MV-4-11 (cell line): ENCODE measurements around the gene CNNM3.
"Not testable (repeated sequence)": the region's sequence is repeated elsewhere in the genome, so short reads cannot be mapped to it uniquely, and the experiment has no call there.

Experiments used
- DNase-seq: peaks from one replicate; lab custom pipeline; 2025; lab: John Stamatoyannopoulos, UW

CNNM3 gene

DNA sequence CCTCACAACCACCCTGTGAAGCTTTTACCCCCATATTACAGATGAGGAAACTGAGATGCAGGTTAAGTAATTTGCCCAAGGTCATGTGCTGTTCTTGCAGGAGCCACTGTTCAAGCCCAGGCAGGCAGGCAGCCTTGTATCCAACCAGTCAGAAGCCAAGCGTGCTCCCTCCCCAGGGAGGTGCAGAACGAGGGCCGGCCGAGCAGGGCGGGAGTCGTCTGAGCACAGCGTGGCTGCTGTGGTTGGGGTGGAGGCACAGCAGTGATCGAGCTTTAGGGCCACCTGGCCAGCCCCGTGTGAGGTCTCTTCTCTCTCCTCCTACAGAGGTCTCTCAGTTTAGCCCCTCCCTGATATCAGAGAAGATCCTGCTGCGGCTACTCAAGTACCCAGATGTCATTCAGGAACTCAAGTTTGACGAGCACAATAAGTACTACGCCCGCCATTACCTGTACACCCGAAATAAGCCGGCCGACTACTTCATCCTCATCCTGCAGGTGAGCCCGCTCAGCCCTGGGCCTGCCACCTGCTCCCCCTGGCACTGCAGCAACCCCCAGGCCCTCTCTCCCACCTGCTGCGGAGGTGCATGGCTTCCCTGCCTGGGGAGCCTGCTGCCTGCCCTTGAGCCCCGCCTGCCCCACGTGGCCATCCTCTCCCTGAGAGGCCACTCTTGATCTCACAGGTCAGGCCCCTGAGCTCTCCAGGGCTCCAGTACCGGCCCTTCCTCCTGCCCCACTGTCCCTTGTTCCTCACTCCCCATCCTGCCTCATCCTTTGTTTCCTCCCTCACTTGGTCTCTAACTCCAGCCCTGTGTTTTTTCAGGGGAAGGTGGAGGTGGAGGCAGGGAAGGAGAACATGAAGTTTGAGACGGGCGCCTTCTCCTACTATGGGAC is 17.1 kb upstream of the CNNM3 start:
- no peak for DNase-seq

DNA sequence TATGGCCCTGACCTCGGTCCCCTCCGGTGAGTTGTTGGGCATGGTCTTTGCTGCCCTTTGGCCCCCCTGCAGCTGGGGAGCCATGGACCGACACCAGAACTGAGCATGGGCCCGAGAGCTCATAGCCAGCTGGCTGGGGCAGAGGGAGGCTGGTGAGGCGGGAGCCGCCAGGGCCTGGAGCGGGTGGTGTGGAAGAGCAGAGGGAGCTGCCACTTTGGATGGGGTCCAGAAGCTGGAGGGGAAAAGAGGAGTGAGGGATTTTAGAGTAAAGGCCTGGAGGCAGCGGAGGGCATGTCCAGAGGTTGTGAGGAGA is 16.5 kb upstream of the CNNM3 start:
- DNase-seq: no peak

DNA sequence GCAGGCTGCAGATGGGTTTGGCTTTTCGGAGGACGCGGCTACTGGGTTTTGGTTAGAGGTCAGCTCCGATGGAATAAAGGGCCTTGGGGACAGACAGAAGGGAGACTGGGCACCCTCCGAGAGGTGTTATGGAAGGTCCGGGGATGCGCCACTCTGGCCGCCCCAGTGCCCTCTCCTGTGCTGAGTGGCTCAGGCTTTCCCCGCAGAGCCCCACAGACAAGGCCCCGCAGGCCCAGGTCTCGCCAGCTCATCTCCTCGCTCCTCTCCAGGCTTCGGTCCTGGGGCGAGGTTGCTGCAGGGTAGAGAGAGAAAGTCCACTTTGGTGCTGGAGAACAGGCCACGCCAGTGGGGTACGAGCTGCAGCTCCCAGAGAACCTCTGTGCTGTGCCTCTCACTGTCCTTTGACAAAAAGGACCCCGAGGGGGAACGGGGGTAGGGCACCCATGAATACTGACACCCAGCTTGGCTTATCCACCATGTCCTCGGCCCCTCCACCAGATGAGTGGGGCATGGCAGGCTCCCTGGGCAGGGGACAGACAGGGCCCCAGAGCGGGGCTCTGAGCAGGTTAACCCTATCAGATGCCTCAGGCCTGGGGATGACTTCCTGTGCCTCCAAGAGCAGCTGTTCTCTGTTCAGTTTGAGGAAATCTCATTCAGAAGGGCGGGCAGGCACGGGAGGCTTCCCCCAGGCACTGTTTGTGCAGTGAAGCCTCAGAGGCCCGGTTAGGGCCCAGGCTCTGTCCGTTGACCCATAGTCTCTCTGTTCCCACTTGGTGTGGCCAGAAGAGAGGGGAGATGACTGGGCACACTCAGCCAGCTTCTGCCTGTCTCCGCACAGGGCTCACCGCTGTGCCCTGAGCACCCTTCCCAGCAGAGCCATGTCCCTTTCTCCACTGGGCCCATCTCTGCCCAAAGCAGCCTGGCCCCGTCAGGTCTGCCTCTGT is 15.7 kb upstream of the CNNM3 start:
- DNase-seq: no peak

DNA sequence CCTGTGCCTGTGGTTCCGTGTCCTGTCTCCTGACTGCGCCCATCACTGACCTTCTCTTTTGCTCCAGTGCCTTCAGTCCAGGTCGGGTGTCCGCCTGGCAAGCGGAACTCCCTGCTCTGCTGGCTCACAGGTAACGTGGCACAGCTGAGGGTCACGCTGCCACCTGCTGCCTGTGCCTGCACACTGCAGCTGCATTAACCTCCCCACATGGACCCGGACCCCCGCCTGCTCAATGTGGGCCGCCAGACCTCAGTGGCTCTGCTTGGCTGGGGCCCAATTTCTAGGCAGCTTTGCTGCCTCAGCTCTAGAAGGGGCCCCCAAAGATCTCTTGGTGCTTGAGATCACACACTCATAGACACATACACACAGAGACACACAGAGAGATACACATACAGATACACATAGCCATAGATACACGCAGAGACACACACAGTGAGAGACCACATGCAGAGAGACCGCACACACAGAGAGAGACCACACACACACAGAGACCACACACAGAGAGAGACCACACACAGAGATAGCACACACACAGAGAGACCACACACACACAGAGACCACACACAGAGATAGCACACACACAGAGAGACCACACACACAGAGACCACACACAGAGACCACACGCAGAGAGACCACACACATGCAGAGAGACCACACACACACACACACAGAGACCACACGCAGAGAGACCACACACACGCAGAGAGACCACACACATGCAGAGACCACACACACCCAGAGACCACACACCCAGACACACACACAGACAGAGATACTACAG is 14.9 kb upstream of the CNNM3 start:
- DNase-seq: no peak

DNA sequence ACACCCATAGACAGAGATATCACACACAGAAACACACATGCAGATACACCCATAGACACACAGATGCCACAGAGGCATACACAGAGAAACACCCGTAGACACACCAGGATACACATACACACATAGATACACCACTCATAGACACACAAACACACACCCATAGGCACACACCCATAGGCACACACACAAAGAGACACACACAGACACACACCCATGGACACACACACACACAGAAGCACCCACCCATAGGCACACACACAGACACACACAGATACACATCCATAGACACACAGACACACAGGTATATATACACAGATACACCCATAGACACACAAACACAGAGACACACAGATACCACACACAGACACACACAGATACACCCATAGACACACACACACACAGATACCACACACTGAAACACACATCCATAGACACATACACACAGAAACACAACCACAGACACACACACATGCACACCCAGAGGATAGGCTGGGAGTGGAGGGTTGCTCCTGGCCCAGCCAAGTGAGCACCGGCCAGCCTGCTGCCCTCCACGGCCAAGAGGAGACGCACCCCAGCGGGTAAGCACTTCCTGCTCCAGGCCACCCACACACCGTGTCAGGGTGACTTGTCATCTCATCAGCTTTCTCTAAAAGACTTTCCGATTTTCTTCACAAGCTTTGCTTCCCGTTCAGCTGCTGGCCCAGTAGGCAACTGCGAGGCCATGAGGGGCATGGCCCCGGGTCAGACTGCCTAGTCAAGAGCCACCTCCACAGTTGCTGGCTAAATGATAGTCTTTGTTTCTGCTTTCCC is 14.1 kb upstream of the CNNM3 start:
- no peak for DNase-seq

DNA sequence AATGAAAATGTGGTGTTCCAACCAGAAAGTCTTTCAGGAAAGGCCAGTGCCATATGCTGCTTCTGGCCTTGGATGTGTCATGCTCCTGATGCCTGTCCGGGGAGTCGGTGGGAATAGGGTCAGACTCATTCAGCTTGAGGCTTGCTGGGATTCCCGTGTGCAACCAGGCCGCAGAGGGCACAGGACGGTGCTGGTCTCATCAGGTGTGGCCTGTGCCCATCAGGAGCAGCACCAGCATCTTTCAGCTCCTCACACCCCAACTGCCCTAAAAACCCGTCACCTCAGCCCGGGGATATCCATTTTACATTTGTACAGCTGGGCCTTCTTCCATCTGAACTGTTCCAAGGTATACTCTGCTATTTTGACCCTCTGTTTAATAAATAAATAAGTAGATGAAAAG is 13.3 kb upstream of the CNNM3 start:
- no peak for DNase-seq

DNA sequence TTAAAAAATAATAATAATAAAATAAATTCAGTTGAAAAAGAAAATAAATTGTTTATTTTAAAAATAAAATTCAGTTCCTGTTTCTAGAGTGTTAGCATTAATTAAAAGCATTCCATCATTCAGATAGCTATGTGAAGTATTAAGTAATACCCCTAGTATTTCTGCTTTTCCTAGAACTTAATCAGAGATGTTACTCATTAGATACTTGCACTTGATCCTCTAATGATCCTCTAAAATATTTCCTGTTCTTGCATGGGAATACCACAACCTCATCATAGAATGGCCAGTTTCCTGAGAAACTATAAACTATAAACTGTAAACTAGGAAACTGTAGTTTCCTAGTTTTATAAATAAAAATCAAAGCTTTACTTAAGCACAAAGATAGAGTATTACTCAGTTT is 11.1 kb upstream of the CNNM3 start:
- no peak for DNase-seq

DNA sequence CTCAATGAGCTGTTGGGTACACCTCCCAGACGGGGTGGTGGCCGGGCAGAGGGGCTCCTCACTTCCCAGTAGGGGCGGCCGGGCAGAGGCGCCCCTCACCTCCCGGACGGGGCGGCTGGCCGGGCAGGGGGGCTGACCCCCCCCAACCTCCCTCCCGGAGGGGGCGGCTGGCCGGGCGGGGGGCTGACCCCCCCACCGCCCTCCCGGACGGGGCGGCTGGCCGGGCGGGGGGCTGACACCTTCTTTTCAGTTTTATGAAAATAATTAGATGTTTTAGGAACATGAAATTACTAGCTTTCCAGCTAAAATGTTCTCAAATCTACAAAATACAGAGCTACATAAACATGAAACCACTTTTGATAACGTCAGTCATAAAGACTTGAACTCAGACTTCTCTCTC is 10.1 kb upstream of the CNNM3 start:
- not testable (repeated sequence) for DNase-seq

DNA sequence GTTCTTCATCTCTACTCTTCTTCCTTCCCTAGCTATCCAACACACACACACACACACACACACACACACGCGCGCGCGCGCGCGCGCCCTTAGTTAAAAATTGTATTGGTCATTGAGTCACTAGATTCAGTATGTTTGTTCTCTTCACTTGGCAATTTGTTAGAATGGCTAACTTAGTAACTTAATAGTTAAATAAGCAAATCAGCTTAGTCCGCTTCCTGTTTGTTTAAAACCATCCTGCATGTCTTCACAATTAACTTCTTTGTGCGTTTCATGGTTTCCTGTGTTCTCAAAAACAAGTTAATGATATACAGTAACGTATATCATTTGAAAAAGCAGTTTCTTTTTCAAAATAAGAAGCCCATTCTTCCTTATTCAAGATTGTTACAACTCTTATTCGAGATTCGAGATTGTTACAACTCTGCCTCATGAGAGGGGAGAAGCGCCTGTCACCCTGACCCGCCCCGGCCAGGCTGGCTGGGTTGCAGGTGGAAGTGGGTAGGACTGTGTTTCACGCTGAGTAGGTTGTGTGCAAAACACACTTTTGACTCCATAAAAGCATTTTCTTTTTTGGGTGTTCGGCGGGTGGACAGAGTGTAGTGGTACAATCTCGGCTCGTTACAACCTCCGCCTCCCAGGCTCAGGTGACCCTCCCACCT is 9.5 kb upstream of the CNNM3 start:
- no peak for DNase-seq

DNA sequence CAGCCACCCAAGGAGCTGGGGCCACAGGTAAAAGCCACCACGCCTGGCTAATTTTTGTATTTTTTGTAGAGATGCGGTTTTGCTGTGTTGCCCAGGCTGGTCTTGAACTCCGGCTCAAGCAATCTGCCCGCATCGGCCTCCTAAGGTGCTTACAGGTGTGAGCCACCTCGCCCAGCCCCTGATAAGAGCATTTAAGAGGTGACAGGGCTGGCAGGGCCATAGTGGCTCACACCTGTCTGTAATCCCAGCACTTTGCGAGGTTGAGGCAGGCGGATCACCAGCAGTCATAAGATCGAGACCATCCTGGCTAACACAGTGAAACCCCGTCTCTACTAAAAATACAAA is 9.0 kb upstream of the CNNM3 start:
- DNase-seq: no peak

DNA sequence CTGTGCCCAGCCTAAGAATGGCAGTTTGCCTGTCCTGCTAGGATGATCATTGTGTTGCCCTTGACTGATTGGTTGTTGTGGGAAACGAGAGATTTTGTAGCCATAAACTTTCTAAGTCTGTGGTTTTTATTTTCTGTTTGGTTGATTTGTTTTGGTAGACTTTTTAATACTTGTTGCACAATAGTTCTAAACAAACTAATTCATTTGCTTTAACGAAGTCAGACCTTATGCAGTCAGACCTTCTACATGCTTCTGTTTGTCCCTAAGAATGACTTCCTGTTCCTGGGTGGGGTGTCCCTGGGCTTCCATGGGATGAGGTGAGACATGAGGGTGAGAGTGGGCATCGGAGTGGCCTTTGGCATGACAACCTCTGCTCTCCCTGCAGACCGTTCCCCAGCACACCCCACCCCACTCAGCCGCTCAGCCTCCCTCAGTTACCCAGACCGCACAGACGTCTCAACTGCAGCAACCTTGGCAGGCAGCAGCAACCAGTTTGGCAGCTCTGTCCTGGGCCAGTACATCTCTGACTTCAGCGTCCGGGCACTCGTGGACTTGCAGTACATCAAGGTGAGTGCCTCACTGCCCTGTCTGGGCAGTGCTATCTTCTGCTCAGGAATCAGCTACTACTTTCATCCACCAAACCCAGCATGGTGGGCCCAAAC is 7.8 kb upstream of the CNNM3 start:
- no peak for DNase-seq

DNA sequence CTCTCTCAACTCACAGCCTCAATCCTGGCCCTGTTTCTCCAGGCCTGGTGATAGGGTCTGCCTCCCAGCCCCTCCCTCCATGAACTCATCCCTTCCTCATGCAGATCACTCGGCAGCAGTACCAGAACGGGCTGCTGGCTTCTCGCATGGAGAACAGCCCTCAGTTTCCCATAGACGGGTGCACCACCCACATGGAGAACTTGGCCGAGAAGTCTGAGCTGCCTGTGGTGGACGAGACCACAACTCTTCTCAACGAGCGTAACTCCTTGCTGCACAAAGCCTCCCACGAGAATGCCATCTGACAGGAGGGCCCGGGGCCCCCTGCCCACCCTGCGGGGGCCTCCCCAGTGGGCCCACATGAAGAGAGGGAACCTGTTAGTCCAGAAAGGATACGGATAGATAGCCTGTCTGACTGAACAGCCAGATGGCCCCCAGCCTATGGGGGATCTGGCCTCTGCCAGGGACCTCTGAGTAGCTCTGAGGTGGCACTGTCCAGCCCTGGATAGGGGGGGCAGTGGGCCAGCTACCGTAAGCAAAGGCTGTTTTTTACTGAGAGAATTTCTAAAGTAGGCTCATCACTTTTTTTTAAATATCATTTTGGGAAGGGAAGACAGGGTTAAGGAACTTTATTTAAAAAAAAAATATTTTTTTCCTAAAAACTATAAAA is 6.7 kb upstream of the CNNM3 start:
- no peak for DNase-seq

DNA sequence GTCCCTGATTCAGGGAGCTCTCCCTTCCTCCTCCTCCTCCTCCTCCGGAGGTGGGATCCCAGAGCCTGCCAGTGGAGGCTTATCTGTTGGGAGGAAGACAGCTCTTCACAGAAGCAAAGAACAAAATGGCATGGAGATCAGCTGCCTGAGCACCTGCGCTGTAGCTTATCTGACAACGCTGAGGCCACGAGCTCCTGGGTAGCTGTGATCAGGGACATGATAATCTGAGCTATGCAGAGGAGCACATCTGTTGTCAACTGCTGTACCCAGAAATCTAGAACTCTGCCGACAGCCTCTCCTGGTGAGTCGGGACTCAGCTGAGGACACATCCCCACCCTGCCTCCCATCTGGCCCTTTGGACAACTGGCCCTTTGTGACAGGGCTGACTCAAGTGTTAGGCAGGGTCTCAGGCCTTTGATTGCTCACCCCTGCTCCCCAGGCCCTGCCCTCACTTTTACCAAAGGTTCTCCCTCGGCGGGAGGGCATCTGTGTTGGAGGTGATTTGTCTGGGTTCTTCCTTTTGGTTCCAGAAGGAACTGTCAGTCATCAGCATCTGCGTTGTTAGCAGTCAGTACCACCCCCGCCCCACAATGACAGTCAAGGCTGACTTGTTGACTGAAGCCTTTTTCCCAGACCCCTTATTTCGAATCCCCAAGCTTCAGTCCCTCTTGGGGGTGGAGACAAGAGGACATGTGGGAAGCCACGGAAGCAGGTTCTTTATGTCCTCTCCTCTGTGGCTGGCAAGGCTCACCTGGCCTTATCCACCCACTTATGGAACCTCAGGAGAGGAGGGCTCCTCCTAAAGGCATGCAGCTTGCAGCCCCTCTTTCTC is 5.9 kb upstream of the CNNM3 start:
- DNase-seq: no peak

DNA sequence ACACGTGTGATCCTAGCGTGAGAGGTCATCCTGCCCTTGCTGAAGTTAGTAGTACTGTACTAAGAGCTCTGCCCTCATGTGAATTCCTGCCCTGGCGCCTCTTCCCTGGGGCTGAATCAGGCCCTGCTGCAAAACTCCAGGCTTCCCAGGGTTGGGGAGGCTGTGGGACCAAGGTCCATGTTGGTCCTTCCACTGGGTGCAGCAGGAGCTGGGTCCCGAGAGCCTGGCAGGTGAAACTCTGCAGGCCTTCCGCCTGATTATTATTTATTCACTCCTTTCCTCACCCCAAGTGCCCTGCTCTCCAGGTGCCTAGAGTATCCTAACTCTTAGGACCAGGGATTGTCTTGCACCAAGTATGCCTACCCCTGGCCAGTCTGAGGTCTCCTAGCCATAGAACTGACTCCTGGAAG is 5.3 kb upstream of the CNNM3 start:
- no peak for DNase-seq

DNA sequence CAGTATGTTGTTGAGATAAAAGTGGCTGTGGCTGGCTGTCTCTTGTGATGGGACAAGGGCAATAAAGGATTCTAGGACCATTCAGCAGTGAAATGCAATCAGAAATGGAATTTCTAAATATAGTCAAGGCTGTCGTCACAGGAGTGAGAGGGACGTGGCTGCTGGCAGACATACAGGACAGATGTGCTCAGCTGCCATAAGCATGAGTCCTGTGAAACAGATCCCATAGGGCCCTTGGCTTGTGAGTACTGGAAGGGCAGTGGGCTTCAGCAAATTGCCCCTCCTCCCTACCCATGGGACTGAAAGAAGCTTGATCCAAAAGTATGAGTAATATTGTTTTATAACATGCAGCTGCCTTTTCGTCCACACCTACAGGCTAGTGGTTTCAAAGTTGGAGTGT is 4.2 kb upstream of the CNNM3 start:
- no peak for DNase-seq

DNA sequence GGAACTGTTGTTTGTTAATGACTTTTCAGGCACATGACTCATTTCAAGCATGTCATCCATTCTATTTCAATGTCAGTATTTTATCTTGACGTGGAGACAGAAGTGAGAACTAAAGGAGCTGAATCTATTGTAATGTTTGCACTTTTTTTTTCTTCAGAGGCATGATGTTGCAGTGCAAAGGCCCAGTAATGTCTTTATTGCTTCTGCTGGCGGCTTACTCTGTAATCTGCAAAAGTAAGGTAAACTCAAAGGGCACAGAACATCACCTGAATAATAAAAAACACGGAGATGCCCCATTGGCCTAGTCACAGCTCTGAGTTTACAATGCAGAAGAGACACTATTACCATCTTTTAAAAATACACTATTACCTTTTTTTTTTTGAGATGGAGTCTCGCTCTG is 2.4 kb upstream of the CNNM3 start:
- DNase-seq: no peak

DNA sequence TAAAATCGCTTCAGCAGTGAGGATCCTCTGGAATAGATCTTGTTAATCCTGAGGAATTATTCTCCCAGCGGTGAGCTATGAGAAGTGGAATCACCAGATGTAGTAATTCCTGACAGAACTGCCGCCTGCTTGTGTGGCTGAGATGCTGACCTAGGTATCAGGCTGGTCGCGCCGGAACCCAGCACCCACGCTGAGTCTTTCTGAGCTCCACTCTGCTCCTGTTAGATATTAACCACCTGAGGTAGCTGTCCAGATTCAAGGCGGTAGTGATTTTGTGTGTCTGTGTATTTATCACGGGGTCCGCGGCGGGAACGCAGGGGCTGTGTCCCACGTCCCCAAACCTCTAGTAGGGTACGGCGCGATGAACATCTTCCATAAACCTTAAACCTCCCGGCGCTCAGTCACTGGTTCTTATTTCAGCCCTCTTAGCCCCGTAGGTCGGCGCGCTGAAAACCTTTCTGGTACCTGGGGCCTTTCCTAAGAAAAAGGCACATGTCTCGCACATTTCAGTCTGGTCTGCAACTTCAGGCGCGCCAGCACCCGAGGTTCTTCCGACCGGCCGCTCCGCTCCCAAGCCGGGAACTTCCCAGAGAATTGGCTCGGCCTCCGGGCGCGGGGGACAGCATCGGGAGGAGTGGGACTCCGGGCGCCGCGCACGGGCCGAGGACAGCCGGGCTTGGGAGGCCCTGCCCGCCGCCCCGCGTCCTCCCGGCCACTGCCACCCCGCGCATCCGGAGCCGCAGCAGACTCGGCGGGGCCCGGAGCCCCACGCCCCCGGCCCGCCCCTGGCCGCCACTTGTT is 542 bp upstream of the CNNM3 start:
- DNase-seq: no peak
